OCI-LY1 (cell line): Measurements from ENCODE around the gene GMPS.

Source experiments
- H2AFZ ChIP-seq: fragments of 200-600 bp; sonication (generic), shearing (Covaris generic); 2 replicates; pipeline ENCODE4 v1.6.0; 2014; ENCODE audit warnings: antibody characterized with exemption, mild to moderate bottlenecking, low read length
- H3F3A ChIP-seq: fragments of 200-600 bp; sonication (generic), shearing (Covaris generic); 2 replicates; pipeline ENCODE4 v1.6.0; 2014; ENCODE audit warnings: mild to moderate bottlenecking, antibody characterized with exemption, low read length, moderate library complexity; ENCODE audit not compliant: insufficient read depth
- H3K27ac ChIP-seq: fragments of 200-600 bp; sonication (generic); 2 replicates; pipeline ENCODE4 v1.5.1; 2014; ENCODE audit warnings: low read length, mixed run types, mild to moderate bottlenecking, low read depth; ENCODE audit not compliant: poor library complexity, severe bottlenecking
- H3K27me3 ChIP-seq: fragments of 200-600 bp; sonication (generic); 2 replicates; pipeline ENCODE4 v1.6.0; 2014; ENCODE audit warnings: antibody characterized with exemption, mild to moderate bottlenecking, low read length, moderate library complexity; ENCODE audit not compliant: insufficient read depth
- H3K36me3 ChIP-seq: fragments of 200-600 bp; sonication (generic); 2 replicates; pipeline ENCODE4 v1.6.1; 2014; ENCODE audit warnings: mild to moderate bottlenecking, antibody characterized with exemption, low read length, moderate library complexity, mixed read lengths; ENCODE audit not compliant: insufficient read depth
- H3K4me1 ChIP-seq: fragments of 200-600 bp; sonication (generic); 2 replicates; pipeline ENCODE4 v1.5.1; 2014; ENCODE audit warnings: mild to moderate bottlenecking, low read length, moderate library complexity; ENCODE audit not compliant: insufficient read depth, severe bottlenecking
- H3K4me2 ChIP-seq: fragments of 200-600 bp; sonication (generic), shearing (Covaris generic); 2 replicates; pipeline ENCODE4 v1.6.1; 2014; ENCODE audit warnings: low read length
- H3K4me3 ChIP-seq: fragments of 200-600 bp; sonication (generic); 2 replicates; pipeline ENCODE4 v1.5.1; 2014; ENCODE audit warnings: low read length, low read depth, mild to moderate bottlenecking, mixed read lengths; ENCODE audit not compliant: poor library complexity, severe bottlenecking
- H3K79me2 ChIP-seq: fragments of 200-600 bp; shearing (Covaris generic); 2 replicates; pipeline ENCODE4 v1.6.1; 2016; ENCODE audit warnings: mixed run types, low read length, mixed read lengths; ENCODE audit not compliant: insufficient read depth
- H3K9ac ChIP-seq: fragments of 200-600 bp; sonication (generic), shearing (Covaris generic); 2 replicates; pipeline ENCODE4 v1.6.1; 2014; ENCODE audit warnings: mild to moderate bottlenecking, low read length, mixed read lengths
- H3K9me2 ChIP-seq: fragments of 200-600 bp; sonication (generic), shearing (Covaris generic); 2 replicates; pipeline ENCODE4 v1.6.1; 2014; ENCODE audit warnings: low read depth, mild to moderate bottlenecking, low read length, mixed read lengths
- H3K9me3 ChIP-seq: fragments of 200-600 bp; shearing (Covaris generic); 2 replicates; pipeline ENCODE4 v1.6.1; 2014; ENCODE audit warnings: low read length, mixed read lengths
- H4K20me1 ChIP-seq: fragments of 200-600 bp; sonication (generic), shearing (Covaris generic); 2 replicates; pipeline ENCODE4 v1.6.0; 2016; ENCODE audit warnings: mild to moderate bottlenecking, low read length; ENCODE audit not compliant: insufficient read depth
- CTCF ChIP-seq: fragments of 200-600 bp; sonication (generic), shearing (Covaris generic); IDR thresholded peaks from 2 replicates; pipeline ENCODE4 v1.5.1; 2017; ENCODE audit warnings: mild to moderate bottlenecking, antibody characterized with exemption, low read length, moderate library complexity, mixed read lengths
- EZH2 ChIP-seq: fragments of 200-600 bp; sonication (generic), shearing (Covaris generic); IDR thresholded peaks from 2 replicates; pipeline ENCODE4 v1.8.0; 2017; ENCODE audit warnings: borderline replicate concordance, mixed run types, mild to moderate bottlenecking, antibody characterized with exemption, low read length, moderate library complexity, mixed read lengths

Gene GMPS

GRCh38 chr3:155972885-155973584 lies 102.6 kb downstream of the GMPS start:
- Histone ChIP-seq H3K27me3 (no peaks in the 10 kb centered on the region), H3K27ac (no peak overlapping the region), H3K4me1 (peaks cover 9% of the 10 kb centered on the region), H3K9me2 (no peaks in the 10 kb centered on the region), H4K20me1 (no peaks in the 10 kb centered on the region), H3K9me3 (no peaks in the 10 kb centered on the region), H3K4me3 (peak overlapping the region; percentile 2), H3K9ac (no peak overlapping the region), H3K36me3 (no peaks in the 10 kb centered on the region), H2AFZ (peak overlapping the region; percentile 10; the same call in 1 of the 2 replicates), H3K79me2 (no peaks in the 10 kb centered on the region), H3K4me2 (peak overlapping the region; percentile 40), H3F3A (no peaks in the 10 kb centered on the region)
- TF ChIP-seq CTCF (no peak), EZH2 (no peak)

- H3F3A ChIP-seq: no peaks in the 10 kb centered on the region
- no peaks in the 10 kb centered on the region for H3K36me3 ChIP-seq
- H3K9me2 ChIP-seq: no peaks in the 10 kb centered on the region
- H3K27me3 ChIP-seq: no peaks in the 10 kb centered on the region
- no peaks in the 10 kb centered on the region for H3K79me2 ChIP-seq
- no peaks in the 10 kb centered on the region for H3K9me3 ChIP-seq
- no peak for TF ChIP-seq EZH2
- peak; percentile 18; the same call in 1 of the 2 replicates for TF ChIP-seq CTCF
- no peak overlapping the region for H3K9ac ChIP-seq
- no peak overlapping the region for H3K4me2 ChIP-seq
- H3K27ac ChIP-seq: no peak overlapping the region
- H2AFZ ChIP-seq: no peak overlapping the region
- H4K20me1 ChIP-seq: no peaks in the 10 kb centered on the region
- no peak overlapping the region for H3K4me3 ChIP-seq
- H3K4me1 ChIP-seq: no peaks in the 10 kb centered on the region
These were observed 107.9 kb downstream of the GMPS start for GRCh38 chr3:155978324-155978723.

GRCh38 chr3:155979746-155980145 lies 109.3 kb downstream of the GMPS start:
- no peaks in the 10 kb centered on the region for H3F3A ChIP-seq
- no peak overlapping the region for H3K27ac ChIP-seq
- no peaks in the 10 kb centered on the region for H4K20me1 ChIP-seq
- no peak overlapping the region for H3K9ac ChIP-seq
- H3K4me3 ChIP-seq: no peak overlapping the region
- TF ChIP-seq EZH2 (no peak), CTCF (no peak)
- H3K36me3 ChIP-seq: no peaks in the 10 kb centered on the region
- no peaks in the 10 kb centered on the region for H3K9me3 ChIP-seq
- H2AFZ ChIP-seq: no peak overlapping the region
- H3K79me2 ChIP-seq: no peaks in the 10 kb centered on the region
- no peaks in the 10 kb centered on the region for H3K27me3 ChIP-seq
- H3K4me2 ChIP-seq: no peak overlapping the region
- H3K4me1 ChIP-seq: no peaks in the 10 kb centered on the region
- H3K9me2 ChIP-seq: no peaks in the 10 kb centered on the region
